IPS DF 4.7 (cell line): ENCODE data around the gene ZSWIM3.
"Not testable (repeated sequence)": the region's sequence is repeated elsewhere in the genome, so short reads cannot be mapped to it uniquely, and the experiment has no call there.

Source experiments
- DNase-seq: peaks from one replicate; pipeline ENCODE4 v3.0.0-alpha.2; 2013; ENCODE audit warnings: low spot score; ENCODE audit errors: extremely low read depth

Gene ZSWIM3

DNA sequence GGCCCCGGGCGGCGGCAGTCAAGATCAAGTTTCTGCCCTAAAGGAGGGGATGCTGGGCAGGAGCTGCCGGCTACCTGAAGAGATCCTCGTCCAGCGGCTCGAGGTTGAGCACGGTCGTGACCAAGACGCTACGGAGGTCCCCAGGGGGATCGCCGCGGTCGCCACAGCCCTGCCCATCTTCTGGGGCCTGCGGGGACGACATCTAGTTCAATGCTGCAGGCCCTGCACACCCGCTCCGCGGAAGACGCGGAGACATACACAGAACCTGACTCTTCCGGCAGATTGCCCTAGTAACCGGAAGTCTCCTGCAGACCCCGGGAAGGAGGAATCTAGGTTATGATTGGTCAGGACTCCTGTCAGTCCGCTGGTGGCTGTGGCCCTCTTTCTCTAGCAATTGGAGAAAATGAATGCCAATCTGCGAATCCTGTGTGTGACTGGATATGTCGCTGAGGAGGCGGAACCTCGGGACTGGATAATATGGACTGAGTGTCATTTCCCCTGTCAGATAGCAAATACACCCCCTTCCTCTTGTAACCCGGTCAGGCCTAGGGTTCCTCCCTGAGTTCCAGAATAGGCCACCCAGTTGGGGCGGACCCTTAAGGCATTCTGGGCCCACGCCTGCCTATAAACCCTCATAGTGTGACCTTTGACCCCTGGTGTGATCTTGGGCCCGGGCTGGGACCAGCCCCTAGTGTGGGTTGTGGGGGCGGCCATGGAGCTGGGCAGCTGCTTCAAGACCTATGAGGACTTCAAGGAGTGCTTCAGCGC lies at the start of gene ZSWIM3, which contains the start of gene ACOT8:
ZSWIM3 (plus strand) TSS at position 501 of the 768 bp plus-strand sequence; CDS start at position 713, 212 bp downstream.
ACOT8 (minus strand) TSS at position 279 of the 768 bp plus-strand sequence; CDS start at position 202, 77 bp downstream.
- peak; percentile 100 for DNase-seq

DNA sequence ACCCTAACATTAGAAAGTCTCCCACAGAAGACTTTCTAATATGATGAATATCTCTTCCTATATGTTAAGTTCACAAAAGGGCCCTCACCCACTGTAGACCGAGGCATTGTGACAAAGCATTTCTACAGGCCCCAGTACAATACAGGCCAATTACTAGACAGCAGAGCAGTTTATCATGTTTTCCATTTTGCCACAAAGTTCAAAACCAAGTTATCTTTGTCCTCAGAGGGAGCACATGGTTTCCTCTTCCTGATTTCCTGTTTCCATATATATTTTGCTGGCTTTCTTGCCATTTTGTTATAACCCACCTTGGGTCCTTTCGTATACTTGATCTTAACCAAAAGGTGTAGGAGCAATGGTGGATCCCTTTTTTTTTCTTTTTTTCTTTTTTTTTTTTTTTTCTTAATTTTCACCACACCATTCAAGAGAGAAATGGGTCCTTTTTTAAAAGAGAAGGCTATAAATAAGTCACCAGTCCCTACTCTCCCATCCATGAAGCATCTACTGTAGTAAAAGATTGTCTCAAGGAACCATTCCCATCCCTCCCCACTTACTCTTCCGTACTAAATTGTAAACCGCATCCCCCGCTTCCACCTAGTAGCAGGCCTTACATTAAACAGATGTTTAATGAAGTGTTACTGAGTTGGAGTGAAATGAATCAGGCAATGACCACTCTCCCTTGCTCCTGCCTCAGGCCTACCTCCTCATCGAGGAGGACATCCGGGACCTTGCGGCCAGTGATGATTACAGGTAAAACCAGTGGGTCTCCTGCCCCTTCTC lies 47.0 kb upstream of the ZSWIM3 start:
- DNase-seq = no peak

DNA sequence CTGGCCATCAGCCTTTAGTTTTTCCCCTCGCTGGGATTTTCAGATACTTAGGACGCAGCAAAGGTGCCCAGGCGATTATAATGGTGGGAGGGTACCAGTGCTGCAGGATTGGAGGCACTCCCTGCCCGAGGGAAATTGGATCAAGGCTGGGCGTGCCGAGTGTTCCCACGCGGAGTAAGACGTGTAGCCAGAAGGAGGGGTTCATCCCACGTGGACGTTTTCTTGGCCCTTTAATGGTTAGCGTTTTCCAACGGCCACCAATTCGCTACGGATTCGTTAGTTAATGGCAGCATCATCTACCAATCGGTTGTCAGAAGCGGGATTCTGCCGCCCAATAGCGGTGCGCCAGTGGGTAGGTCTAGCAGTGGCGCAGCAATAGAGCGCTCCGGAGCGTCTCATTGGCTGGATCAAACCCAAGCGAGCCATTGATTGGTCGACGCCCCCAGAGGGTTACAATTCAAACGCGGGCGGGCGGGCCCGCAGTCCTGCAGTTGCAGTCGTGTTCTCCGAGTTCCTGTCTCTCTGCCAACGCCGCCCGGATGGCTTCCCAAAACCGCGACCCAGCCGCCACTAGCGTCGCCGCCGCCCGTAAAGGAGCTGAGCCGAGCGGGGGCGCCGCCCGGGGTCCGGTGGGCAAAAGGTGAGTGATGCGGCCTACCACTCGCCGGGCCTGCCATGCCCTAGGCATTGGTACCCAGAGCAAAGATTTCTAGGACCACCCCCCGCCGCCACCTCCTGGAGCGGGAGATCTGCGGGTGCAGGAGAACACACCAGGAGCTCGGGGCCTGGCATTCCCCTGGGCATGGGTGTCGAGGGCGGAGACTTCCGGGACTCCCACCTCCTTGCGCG lies 45.0 kb upstream of the ZSWIM3 start, which contains the start of gene UBE2C:
UBE2C (plus strand) TSS at position 488 of the 849 bp plus-strand sequence; CDS start at position 540, 52 bp downstream.
- DNase-seq = peak; percentile 99

DNA sequence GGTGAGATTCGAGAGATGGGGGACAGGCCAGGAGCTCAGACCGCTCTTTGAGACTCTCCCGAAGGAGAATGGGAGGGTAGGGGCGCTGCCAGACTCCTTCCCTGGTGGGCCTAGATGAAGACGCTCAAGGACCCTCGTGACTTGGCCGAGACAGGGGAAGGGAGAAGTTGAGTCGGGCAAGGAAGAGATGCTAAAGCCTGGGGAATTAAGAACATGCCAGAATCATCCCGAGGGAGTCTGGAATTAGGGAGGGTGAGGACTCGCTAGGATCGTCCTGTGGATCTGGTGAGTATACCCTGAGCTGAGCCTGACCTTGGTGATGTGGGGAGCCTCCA lies 44.4 kb upstream of the ZSWIM3 start:
- no peak for DNase-seq

- no peak for DNase-seq
Observed at GRCh38 chr20:45813489-45813888, 43.9 kb upstream of the ZSWIM3 start.

- no peak for DNase-seq
Observed at GRCh38 chr20:45814314-45814713, 43.1 kb upstream of the ZSWIM3 start.

- no peak for DNase-seq
Observed at GRCh38 chr20:45816951-45817350, 40.5 kb upstream of the ZSWIM3 start.

DNA sequence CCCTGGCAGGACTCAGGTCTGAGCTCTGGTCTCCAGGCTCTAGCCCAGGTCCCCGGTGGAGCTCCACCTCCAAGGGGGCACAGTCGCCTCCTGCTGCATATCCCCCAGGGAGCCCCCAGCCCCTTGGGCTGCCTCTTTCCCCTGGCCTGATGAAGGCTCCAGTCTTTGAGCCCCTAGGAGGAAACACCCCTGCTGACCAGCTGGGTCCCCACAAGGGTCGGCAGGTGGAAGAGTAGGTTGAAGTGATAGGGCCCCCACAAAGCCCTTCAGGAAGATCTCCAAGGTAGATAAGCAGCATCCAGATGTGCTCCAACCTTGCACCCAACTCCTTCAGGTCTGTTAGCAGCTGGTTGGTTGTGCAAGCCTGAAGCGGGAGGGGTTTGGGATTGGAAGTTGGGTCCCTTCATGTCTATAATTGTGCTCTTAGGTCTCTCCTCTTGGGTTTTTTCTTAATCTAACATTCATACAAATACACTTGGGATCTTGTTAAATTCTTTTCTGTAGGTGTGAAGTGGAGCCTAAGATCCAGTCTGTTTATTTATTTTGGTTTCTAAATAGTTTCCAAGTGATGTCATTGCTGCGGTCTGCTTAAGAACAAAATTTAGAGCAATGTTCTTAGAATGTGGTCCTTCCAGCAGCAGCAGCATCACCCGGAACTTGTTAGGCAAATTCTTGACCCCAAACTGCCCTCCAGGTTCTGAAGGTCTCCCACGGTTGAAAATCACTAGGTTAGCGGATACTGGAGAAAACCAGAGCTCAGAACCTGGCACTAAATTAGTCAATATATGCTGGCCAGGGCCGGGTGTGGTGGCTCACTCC lies 39.8 kb upstream of the ZSWIM3 start:
- DNase-seq = no peak

- DNase-seq = no peak
Observed at GRCh38 chr20:45818239-45818638, 39.2 kb upstream of the ZSWIM3 start.

GRCh38 chr20:45819466-45819865 lies 37.9 kb upstream of the ZSWIM3 start:
- no peak for DNase-seq

- no peak for DNase-seq
Observed at GRCh38 chr20:45821947-45822346, 35.5 kb upstream of the ZSWIM3 start.

- DNase-seq = no peak
Observed at GRCh38 chr20:45822857-45823256, 34.6 kb upstream of the ZSWIM3 start.

- DNase-seq = peak; percentile 62
Observed at GRCh38 chr20:45823949-45824835, 33.2 kb upstream of the ZSWIM3 start.

GRCh38 chr20:45826381-45827019 lies 30.9 kb upstream of the ZSWIM3 start:
- no peak for DNase-seq

- no peak for DNase-seq
Observed at GRCh38 chr20:45827030-45827652, 30.3 kb upstream of the ZSWIM3 start, which contains the start of gene TNNC2. Gene TNNC2, minus strand, starts transcription at chr20:45827312. Its CDS starts 64 bp downstream, at chr20:45827248.

- no peak for DNase-seq
Observed at GRCh38 chr20:45827712-45828111, 29.7 kb upstream of the ZSWIM3 start.

DNA sequence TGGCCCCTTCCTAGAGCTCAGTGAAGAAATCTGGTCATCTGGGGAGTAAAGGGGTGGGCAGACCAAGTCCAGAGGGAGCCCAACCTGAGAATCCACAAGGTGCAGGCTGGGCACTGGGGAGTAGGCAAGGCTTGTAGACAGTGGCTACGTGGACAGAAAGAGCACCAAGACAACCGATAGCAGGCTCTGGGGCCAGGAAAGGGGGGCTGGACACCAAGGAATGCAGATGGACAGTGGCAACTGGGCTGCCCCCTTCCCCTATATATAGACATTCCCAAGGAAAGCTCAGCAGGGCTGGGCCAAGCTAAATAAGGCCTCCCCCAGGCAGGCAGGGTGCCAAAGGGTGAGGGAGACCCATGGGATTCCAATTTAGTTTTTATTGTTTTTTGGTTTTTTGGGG lies 28.8 kb upstream of the ZSWIM3 start:
- DNase-seq = no peak

GRCh38 chr20:45829673-45830106 lies 27.7 kb upstream of the ZSWIM3 start:
- not testable (repeated sequence) for DNase-seq
